ENCODE measurements around the gene RNF220. TPM values are rescaled to one million over a fixed set of nuclear protein-coding genes. Genes with fewer than 3 reads are reported as not detected.
"Not testable (repeated sequence)": the region's sequence is repeated elsewhere in the genome, so short reads cannot be mapped to it uniquely, and the experiment has no call there.

Gene RNF220
- total RNA-seq, 2 donors from 2014 or later, result 63.9 to 64.3 TPM

- DNase-seq, result no peak
- intact Hi-C loops (cut with DNase I, micrococcal nuclease), result no loop called here
These were observed 291.0 kb downstream of the RNF220 start for GRCh38 chr1:44696101-44696500.

GRCh38 chr1:44696789-44697345, 291.8 kb downstream of the RNF220 start:
- intact Hi-C loops (cut with DNase I, micrococcal nuclease), result no loop called here
- ATAC-seq (no peak), DNase-seq (no peak)

More at GRCh38 chr1:44696101-44696500, 291.0 kb downstream of the RNF220 start:
- ATAC-seq, result no peak

GRCh38 chr1:44698138-44698537, 293.1 kb downstream of the RNF220 start:
- DNase-seq (no peak), ATAC-seq (no peak)
- intact Hi-C loops (cut with DNase I, micrococcal nuclease), result no loop called here

- intact Hi-C loops (cut with DNase I, micrococcal nuclease); DNase-seq; ATAC-seq: not testable (repeated sequence)
These were observed 294.3 kb downstream of the RNF220 start for GRCh38 chr1:44699375-44699774.

- intact Hi-C loops (cut with DNase I, micrococcal nuclease), result no loop called here
- no peak for ATAC-seq
- DNase-seq, result no peak
These were observed 295.5 kb downstream of the RNF220 start for GRCh38 chr1:44700573-44700972.

- DNase-seq (no peak), ATAC-seq (no peak)
- intact Hi-C loops (cut with DNase I, micrococcal nuclease), result no loop called here
These were observed 296.1 kb downstream of the RNF220 start for GRCh38 chr1:44701141-44701573.

Small RNA genes lying within 50 kb of the gene (microRNA-seq; reads per million reads assigned to microRNA genes)
- gene MIR5584, result 0 to 0.53 reads per million in 2 donors

Other genes starting within 250 kb of the RNF220 start
- gene DMAP1, start 191.8 kb upstream of the RNF220 start, total RNA-seq, result 10 to 100 TPM; 39.0 to 44.4 TPM
- gene ERI3, start 50.0 kb upstream of the RNF220 start, total RNA-seq, result 10 to 100 TPM; 25.3 to 30.3 TPM